ENCODE data around the gene LSM14B.

DNA sequence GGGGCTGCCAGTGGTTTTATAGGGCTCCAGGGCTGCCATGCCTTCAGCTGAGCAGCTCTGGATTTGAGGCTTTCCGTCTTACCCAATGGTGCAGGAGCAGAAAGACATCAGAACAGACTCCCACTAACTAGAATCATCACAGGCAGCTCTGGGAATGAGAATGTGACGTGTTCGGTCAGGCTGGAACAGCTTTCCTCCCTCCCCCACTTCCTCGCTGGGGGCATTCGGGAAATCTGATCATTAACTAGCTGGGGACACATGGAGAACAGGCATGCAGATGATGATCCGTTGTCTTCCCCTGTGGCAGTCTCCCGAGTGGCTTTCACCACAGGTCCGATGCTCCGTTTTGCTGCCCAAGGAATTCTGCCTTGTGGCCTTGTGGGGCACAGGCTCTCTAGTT is 55.0 kb downstream of the LSM14B start:
- TF ChIP-seq POLR2A (IDR thresholded peaks at IDR 0.05) (no peak), CTCF (IDR thresholded peaks at IDR 0.05) (no peak)

Measured in uterus (tissue), 2 donors.